ENCODE results near the gene ZNF451.

ZNF451 gene

DNA sequence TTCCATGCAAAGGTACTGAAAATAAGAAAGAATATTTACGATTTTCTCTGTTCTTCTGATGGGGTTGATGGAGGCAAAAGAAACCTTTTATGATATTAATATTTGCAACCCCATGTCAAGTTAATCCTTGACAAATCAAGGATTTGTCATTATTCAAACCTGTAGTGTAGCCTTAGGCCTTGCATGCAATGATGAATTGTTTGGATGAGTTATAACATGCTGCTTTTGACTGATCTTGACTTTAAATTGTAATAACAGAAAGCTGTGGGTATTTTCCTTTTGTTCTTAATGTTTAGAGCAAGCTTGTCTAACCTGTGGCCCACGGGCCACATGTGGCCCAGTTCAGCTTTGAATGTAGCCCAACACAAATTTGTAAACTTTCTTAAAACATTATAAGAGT, 69.1 kb downstream of the ZNF451 start:
- TF ChIP-seq SIN3A (IDR thresholded peaks at IDR 0.05; ENCODE audit: borderline replicate concordance, insufficient read depth, low read length) (no peak), FOXP2 (optimal IDR thresholded peaks at IDR 0.05; ENCODE audit: borderline replicate concordance, extremely low read depth, extremely low read length, insufficient read depth) (no peak), TAF1 (IDR thresholded peaks at IDR 0.05; ENCODE audit: borderline replicate concordance, insufficient read depth, low read length) (no peak), POLR2AphosphoS5 (IDR thresholded peaks at IDR 0.05; ENCODE audit: low read depth, low read length) (no peak)
- TF ChIP-seq, protein P1, sequence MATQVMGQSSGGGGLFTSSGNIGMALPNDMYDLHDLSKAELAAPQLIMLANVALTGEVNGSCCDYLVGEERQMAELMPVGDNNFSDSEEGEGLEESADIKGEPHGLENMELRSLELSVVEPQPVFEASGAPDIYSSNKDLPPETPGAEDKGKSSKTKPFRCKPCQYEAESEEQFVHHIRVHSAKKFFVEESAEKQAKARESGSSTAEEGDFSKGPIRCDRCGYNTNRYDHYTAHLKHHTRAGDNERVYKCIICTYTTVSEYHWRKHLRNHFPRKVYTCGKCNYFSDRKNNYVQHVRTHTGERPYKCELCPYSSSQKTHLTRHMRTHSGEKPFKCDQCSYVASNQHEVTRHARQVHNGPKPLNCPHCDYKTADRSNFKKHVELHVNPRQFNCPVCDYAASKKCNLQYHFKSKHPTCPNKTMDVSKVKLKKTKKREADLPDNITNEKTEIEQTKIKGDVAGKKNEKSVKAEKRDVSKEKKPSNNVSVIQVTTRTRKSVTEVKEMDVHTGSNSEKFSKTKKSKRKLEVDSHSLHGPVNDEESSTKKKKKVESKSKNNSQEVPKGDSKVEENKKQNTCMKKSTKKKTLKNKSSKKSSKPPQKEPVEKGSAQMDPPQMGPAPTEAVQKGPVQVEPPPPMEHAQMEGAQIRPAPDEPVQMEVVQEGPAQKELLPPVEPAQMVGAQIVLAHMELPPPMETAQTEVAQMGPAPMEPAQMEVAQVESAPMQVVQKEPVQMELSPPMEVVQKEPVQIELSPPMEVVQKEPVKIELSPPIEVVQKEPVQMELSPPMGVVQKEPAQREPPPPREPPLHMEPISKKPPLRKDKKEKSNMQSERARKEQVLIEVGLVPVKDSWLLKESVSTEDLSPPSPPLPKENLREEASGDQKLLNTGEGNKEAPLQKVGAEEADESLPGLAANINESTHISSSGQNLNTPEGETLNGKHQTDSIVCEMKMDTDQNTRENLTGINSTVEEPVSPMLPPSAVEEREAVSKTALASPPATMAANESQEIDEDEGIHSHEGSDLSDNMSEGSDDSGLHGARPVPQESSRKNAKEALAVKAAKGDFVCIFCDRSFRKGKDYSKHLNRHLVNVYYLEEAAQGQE (IDR thresholded peaks at IDR 0.05; ENCODE audit: insufficient read depth in 1 of 2, low read depth in 2 of 2, low read length in 2 of 2) = no peak

DNA sequence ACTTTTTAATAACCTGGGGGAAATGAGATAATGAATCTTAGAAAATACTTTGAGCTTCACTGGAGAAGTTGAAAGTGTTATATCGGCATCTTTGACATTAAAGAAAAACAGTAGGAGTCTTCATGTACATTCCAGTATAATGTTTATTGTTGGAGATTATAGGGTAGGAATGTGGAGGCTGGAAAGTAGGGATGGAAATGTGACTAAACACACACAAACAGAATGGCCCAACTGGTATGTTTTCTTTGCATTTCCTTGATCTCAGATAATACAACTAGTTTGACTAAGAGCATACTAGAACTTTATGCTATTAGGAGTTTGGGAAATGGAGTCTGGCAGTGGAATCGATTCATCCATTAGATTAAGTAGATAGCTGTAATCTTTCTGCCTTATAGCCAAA, 72.0 kb downstream of the ZNF451 start:
- TF ChIP-seq TAF1 (IDR thresholded peaks at IDR 0.05; ENCODE audit: borderline replicate concordance, insufficient read depth, low read length) = no peak

DNA sequence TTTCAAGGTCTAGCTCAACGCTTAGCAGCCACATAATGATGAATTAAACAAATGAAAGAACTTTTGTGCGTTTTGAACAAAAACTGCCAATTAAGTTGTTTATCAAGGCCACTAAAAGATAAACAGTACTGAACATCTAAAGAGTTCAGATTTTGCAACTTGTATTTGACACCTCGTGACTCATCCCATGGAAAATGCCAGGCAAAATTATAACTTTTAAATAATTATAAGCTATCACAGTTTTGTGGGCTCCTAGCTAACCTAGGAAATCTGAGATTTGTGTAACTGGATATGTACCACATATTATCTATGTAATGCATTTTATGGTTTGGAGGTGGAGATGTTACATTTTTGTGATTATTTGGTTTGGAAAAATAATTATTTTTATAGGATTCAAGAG, 72.5 kb downstream of the ZNF451 start:
- TF ChIP-seq POLR2AphosphoS5 (IDR thresholded peaks at IDR 0.05; ENCODE audit: low read depth, low read length) (no peak), TAF1 (IDR thresholded peaks at IDR 0.05; ENCODE audit: borderline replicate concordance, insufficient read depth, low read length) (no peak), FOXP2 (optimal IDR thresholded peaks at IDR 0.05; ENCODE audit: borderline replicate concordance, extremely low read depth, extremely low read length, insufficient read depth) (no peak), SIN3A (IDR thresholded peaks at IDR 0.05; ENCODE audit: borderline replicate concordance, insufficient read depth, low read length) (no peak)

DNA sequence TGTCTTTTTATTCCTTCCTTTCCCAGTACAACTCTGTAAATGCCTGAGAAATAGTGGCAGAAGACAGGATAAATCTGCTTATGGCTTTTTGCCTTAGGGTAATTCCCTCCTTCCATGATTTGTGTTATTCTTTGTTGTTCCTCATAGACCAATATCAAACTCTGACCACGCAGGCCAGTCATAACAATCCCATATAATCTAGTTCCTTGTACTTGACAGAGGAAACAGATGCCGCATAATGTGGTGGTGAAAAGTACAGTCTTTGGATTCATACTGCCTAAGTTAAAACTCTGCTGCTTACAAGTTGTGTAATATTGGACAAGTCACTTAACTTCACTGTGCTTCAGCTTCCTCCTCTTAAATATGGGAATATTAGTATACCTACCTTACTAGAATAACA, 74.0 kb downstream of the ZNF451 start:
- TF ChIP-seq FOXP2 (optimal IDR thresholded peaks at IDR 0.05; ENCODE audit: borderline replicate concordance, extremely low read depth, extremely low read length, insufficient read depth) (no peak), SIN3A (IDR thresholded peaks at IDR 0.05; ENCODE audit: borderline replicate concordance, insufficient read depth, low read length) (no peak), POLR2AphosphoS5 (IDR thresholded peaks at IDR 0.05; ENCODE audit: low read depth, low read length) (no peak), TAF1 (IDR thresholded peaks at IDR 0.05; ENCODE audit: borderline replicate concordance, insufficient read depth, low read length) (no peak)
- TF ChIP-seq, protein P1 (IDR thresholded peaks at IDR 0.05; ENCODE audit: insufficient read depth in 1 of 2, low read depth in 2 of 2, low read length in 2 of 2) = no peak

DNA sequence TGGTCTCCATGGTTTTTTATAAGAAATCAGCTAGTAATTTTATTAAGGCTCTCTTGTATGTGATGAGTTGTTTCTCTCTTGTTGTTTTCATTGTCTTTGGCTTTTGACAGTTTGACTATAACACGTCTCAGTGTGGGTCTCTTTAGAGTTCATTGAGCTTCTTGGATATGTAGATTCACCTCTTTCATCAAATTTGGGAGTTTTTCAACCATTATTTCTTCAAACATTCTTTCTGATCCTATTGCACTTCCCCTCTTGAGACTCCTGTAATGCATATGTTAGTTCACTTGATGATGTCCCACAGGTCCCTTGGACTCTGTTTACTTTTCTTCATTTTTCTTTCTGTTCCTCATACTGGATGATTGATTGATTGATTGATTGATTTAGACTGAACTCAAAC, 75.1 kb downstream of the ZNF451 start:
- no peak for TF ChIP-seq TAF1 (IDR thresholded peaks at IDR 0.05; ENCODE audit: borderline replicate concordance, insufficient read depth, low read length)

DNA sequence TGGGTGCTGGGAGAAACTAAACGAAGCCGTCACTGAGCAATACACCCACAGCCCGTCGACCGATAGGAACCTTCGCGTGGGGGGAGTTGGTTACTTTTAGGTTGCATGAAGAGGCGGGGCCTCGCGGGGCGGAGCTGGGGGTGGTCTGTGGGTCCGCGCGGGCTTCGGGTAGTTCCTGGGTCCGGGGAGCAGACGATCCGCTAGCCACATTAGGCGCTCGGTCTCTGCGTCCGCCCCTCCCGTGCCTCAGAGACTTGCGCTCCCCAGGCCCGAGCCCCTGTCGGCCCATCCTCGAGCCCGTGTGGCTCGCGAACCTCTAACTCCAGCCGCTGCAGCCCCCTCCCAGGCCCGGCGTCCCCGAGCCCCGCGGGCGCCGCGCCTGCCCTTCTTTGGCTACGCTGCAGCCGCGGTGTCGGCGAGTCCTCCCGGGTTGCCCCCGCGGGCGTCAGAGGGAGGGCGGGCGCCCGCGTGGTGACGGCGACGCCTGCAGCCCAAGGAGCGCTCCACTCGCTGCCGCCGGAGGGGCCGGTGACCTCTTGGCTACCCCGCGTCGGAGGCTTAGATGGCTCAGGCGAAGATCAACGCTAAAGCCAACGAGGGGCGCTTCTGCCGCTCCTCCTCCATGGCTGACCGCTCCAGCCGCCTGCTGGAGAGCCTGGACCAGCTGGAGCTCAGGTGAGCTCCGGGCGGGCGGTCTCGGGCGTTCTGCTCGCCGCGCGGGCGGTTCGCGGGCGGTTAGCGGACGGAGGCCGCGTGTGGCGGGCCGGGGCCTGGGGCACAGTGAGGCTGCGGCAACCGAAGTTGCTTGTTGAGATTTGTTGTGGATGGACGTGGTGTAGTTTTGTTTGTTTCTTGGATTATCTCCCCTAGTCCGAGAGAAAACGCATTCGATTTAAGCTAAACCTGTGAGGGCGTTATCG, 82.4 kb downstream of the ZNF451 start, which contains the start of gene BAG2:
BAG2 (plus strand) TSS at position 191 of the 920 bp plus-strand sequence; CDS start at position 563, 372 bp downstream.
- TF ChIP-seq, protein P1 (IDR thresholded peaks at IDR 0.05; ENCODE audit: insufficient read depth in 1 of 2, low read depth in 2 of 2, low read length in 2 of 2) = peak in 1 of 2 experiments; percentile 17; a peak in 1 of 4 replicates
- TF ChIP-seq FOXP2 (optimal IDR thresholded peaks at IDR 0.05; ENCODE audit: borderline replicate concordance, extremely low read depth, extremely low read length, insufficient read depth) (peak; percentile 59), SIN3A (IDR thresholded peaks at IDR 0.05; ENCODE audit: borderline replicate concordance, insufficient read depth, low read length) (peak; percentile 57; the same call in 1 of the 2 replicates), TAF1 (IDR thresholded peaks at IDR 0.05; ENCODE audit: borderline replicate concordance, insufficient read depth, low read length) (peak; percentile 90), POLR2AphosphoS5 (IDR thresholded peaks at IDR 0.05; ENCODE audit: low read depth, low read length) (peak; percentile 97)

All from PFSK-1 (cell line).